K562 (cell line): ENCODE measurements around the gene IFNGR2. TPM values are rescaled to one million over a fixed set of nuclear protein-coding genes. Genes with fewer than 3 reads are reported as not detected.

ENCODE experiments used
- BRCA1 ChIP-seq, 2 experiments: fragments of 450-650 bp in 1 of 2; sonication (generic) in 1 of 2; formaldehyde crosslinking in 1 of 2; IDR thresholded peaks; 2 replicates each; pipeline versions ENCODE4 v1.5.0 to v1.6.1; 2017 to 2020; ENCODE audit warnings: mild to moderate bottlenecking in 1 of 2, missing genetic modification reagents in 1 of 2
- ETS2 ChIP-seq: IDR thresholded peaks from 2 replicates; pipeline ENCODE4 v1.6.1; 2016; ENCODE audit warnings: borderline replicate concordance, missing genetic modification characterization, mild to moderate bottlenecking, moderate library complexity, missing compliant biosample characterization; ENCODE audit not compliant: poor library complexity, severe bottlenecking
- KLF16 ChIP-seq: IDR thresholded peaks from 2 replicates; pipeline ENCODE4 v1.6.1; 2016; ENCODE audit warnings: antibody characterized with exemption
- MAZ ChIP-seq, 2 experiments: fragments of 450-650 bp in 1 of 2; sonication (generic) in 1 of 2; formaldehyde crosslinking; IDR thresholded peaks in 1 of 2; conservative IDR thresholded peaks in 1 of 2; 2 replicates each; pipeline versions ENCODE4 v1.4.0 to v1.5.0; 2020; ENCODE audit warnings: mild to moderate bottlenecking in 1 of 2, missing genetic modification reagents in 1 of 2
- MITF ChIP-seq: IDR thresholded peaks from 2 replicates; pipeline ENCODE4 v1.6.1; 2014; ENCODE audit warnings: antibody characterized with exemption
- MXD1 ChIP-seq: fragments of 250-450 bp; sonication (Bioruptor Pico); IDR thresholded peaks from 2 replicates; pipeline ENCODE4 v1.8.0; 2021; ENCODE audit warnings: borderline replicate concordance, mild to moderate bottlenecking, moderate library complexity; ENCODE audit not compliant: poor library complexity, severe bottlenecking
- NCOA2 ChIP-seq, 2 experiments: fragments of 450-650 bp; IDR thresholded peaks; 2 replicates each; pipeline ENCODE4 v1.6.1; 2018; ENCODE audit warnings: mild to moderate bottlenecking in 2 of 2, moderate library complexity in 1 of 2; ENCODE audit not compliant: partially characterized antibody in 2 of 2
- PTRF ChIP-seq: fragments of 450-650 bp; IDR thresholded peaks from 2 replicates; pipeline ENCODE4 v1.6.1; 2016; ENCODE audit warnings: mild to moderate bottlenecking, missing genetic modification characterization, missing compliant biosample characterization
- ZBTB5 ChIP-seq: fragments of 450-650 bp; IDR thresholded peaks from 2 replicates; pipeline ENCODE4 v1.6.1; 2017; ENCODE audit warnings: antibody characterized with exemption
- ZNF3 ChIP-seq: fragments of 250-450 bp; sonication (Bioruptor Pico); IDR thresholded peaks from 2 replicates; pipeline ENCODE4 v1.5.0; 2021; ENCODE audit warnings: mild to moderate bottlenecking, moderate library complexity
- ZNF395 ChIP-seq: fragments of 200-800 bp; sonication (Bioruptor generic); IDR thresholded peaks from 2 replicates; pipeline ENCODE4 v1.6.1; 2017; ENCODE audit warnings: missing genetic modification characterization, missing compliant biosample characterization
- ZNF609 ChIP-seq: sonication (generic); formaldehyde crosslinking; IDR thresholded peaks from 2 replicates; pipeline ENCODE4 v1.8.1; 2023; ENCODE audit warnings: missing genetic modification reagents, mild to moderate bottlenecking, borderline replicate concordance
- polyA plus RNA-seq, 8 experiments: library from polyadenylated mRNA; depleted of rRNA in 4 of 8; stranded (reverse) in 5 of 8; unstranded in 3 of 8; fragments of >200 nt; fragmentation: Nextera tagmentation in 2 of 8; fragmentation: Illumina TruSeq in 1 of 8; extraction: Ambion mirVana in 2 of 8; extraction: Trizol in 1 of 8; gene quantifications; 2 replicates each; pipeline versions ENCODE4 v1.2.1 to v1.2.3, GENCODE V29; 2011 to 2014; ENCODE audit warnings: inconsistent platforms in 1 of 8, missing spikeins in 1 of 8
- total RNA-seq, 7 experiments: library from RNA; depleted of rRNA in 6 of 7; stranded (reverse); fragments of >200 nt in 6 of 7; fragmentation: Illumina TruSeq in 2 of 7; extraction: Trizol in 2 of 7; gene quantifications; 2 replicates each; pipeline versions ENCODE4 v1.2.1 to v1.2.3, GENCODE V29; 2011 to 2021; ENCODE audit warnings: low replicate concordance in 1 of 7
- TF ChIP-seq, protein P1 (sequence below): sonication (generic); formaldehyde crosslinking; IDR thresholded peaks from 2 replicates; pipeline ENCODE4 v1.8.0; 2022; ENCODE audit warnings: mild to moderate bottlenecking, low read depth, missing genetic modification reagents

Gene IFNGR2
- total and polyA plus RNA-seq, 9 of the 15 experiments (the other 6 are each of a cell fraction or from before 2014, with no cell fraction given): 6.7 to 58.0 (median 28.5) TPM

- TF ChIP-seq MITF (peak; percentile 58; the same call in 1 of the 2 replicates), BRCA1 (IDR thresholded peaks at IDR 0.05) (no peak), BRCA1 (CRISPR knock-in tag; IDR thresholded peaks at IDR 0.05) (no peak), ZNF3 (CRISPR knock-in tag) (no peak), KLF16 (no peak), NCOA2 (IDR thresholded peaks at IDR 0.05; ENCODE audit: partially characterized antibody in 2 of 2) (no peak), ETS2 (no peak), ZBTB5 (no peak), MAZ (CRISPR knock-in tag; conservative IDR thresholded peaks at IDR 0.05 in 1 of 2, IDR thresholded peaks at IDR 0.05 in 1 of 2) (0 out of 4 replicates have a peak, but pooled peaks of 1 of the 2 experiments have one; percentile 21), ZNF609 (CRISPR knock-in tag) (no peak), PTRF (tag) (no peak), MXD1 (CRISPR knock-in tag) (no peak), ZNF395 (CRISPR knock-in tag) (peak; percentile 62; the same call in 1 of the 2 replicates)
- TF ChIP-seq, protein P1, sequence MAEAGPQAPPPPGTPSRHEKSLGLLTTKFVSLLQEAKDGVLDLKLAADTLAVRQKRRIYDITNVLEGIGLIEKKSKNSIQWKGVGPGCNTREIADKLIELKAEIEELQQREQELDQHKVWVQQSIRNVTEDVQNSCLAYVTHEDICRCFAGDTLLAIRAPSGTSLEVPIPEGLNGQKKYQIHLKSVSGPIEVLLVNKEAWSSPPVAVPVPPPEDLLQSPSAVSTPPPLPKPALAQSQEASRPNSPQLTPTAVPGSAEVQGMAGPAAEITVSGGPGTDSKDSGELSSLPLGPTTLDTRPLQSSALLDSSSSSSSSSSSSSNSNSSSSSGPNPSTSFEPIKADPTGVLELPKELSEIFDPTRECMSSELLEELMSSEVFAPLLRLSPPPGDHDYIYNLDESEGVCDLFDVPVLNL (CRISPR knock-in tag): no peak
These were observed 19.9 kb upstream of the IFNGR2 start (continued) for GRCh38 chr21:33383056-33383888.
